HG02763 (cell line): Measurements from ENCODE around the gene KRT86.
"Not testable (repeated sequence)": the region's sequence is repeated elsewhere in the genome, so short reads cannot be mapped to it uniquely, and the experiment has no call there.

Experiments
- ATAC-seq: cut with Tn5 transposase; IDR thresholded peaks from one replicate; pipeline ENCODE4 v1.9.1; 2021; ENCODE audit warnings: mild to moderate bottlenecking, moderate library complexity; ENCODE audit not compliant: unreplicated experiment

The KRT86 gene

GRCh38 chr12:52312086-52312485 lies 37.6 kb downstream of the KRT86 start:
- ATAC-seq, result no peak

DNA sequence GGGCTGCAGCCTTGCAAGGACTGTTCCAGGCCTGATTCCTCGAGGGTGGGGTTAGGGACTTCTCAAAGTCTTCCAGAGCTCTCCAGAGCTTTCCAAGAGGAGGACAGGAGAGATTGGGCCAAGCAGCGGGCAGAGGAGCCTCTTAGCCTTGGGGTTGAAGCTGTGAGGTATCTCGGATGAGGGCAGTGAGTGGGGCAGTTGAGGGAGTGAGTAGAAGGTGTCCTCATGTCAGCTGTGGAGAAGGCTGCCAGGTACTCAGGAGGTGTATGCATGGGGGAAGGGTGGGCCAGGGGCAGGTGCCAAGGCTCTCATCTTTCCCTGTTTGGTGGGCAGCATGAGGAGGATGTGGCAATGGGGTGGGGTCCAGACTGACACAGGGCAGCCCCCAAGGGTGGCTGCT lies 39.0 kb downstream of the KRT86 start:
- no peak for ATAC-seq

- ATAC-seq, result no peak
These were observed 39.5 kb downstream of the KRT86 start for GRCh38 chr12:52313926-52314325.

GRCh38 chr12:52314511-52314910 lies 40.1 kb downstream of the KRT86 start:
- ATAC-seq, result no peak

GRCh38 chr12:52315721-52316120 lies 41.3 kb downstream of the KRT86 start:
- ATAC-seq, result not testable (repeated sequence)

DNA sequence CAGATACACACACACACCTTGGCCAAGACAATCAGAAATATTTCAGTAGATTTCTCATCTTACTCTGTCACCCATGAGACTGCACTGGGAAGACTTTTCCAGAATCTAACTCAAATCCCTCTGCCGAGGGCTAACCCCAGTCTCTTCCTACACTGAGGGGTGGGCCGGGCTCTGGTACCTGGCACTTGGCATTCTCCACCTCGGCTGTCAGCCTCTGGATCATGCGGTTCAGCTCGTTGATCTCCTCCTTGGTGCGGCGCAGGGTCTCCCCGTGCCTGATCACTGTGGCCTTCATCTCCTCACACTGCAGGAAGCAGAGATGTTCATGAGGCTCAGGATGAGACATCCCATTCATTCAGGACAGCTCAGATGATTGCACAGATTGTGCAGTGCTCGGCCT lies 41.8 kb downstream of the KRT86 start:
- no peak for ATAC-seq

DNA sequence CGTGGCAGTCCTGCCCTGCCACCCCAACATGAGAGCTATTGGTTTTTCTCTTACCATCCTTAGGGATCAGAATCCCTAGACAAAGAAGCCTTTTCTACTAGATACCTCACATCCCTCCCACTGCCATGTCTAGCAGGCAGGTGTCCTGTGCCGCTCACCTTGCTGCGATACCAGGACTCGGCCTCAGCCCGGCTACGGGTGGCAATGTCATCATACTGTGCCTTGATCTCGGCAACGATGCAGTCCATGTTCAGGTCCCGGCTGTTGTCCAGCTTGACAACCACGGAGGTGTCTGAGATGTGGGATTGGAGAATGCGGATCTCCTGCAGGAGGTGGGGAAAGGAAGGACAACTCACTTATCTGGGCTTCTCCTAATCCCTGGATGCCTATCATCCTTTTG lies 42.3 kb downstream of the KRT86 start:
- no peak for ATAC-seq

DNA sequence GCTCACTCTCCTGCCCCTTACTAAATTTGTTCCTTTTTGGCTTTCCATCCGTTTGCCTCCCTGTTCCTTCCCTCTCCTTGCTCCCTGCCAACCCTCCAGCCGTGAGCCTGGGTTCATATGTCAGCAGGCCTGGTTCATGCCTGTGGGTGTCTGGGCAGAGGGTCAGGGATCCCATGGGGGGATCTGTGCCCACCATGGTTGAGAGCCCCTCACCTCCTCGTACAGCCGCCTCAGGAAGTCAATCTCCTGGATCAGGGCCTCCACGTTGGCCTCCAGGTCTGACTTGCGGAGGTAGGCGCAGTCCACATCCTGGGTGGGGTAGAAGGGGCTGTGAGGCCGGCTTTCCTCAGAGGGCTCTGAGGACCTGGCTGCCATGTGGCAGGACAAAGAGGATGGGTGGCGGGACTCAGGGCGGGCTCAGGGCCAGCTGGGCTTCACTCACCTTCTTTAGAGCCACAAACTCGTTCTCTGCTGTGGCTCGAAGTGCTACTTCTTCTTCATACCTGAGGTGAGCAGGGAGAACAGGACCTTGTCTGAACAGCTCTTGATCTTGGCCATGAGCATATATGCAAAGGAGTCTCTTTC lies 43.1 kb downstream of the KRT86 start:
- no peak for ATAC-seq

DNA sequence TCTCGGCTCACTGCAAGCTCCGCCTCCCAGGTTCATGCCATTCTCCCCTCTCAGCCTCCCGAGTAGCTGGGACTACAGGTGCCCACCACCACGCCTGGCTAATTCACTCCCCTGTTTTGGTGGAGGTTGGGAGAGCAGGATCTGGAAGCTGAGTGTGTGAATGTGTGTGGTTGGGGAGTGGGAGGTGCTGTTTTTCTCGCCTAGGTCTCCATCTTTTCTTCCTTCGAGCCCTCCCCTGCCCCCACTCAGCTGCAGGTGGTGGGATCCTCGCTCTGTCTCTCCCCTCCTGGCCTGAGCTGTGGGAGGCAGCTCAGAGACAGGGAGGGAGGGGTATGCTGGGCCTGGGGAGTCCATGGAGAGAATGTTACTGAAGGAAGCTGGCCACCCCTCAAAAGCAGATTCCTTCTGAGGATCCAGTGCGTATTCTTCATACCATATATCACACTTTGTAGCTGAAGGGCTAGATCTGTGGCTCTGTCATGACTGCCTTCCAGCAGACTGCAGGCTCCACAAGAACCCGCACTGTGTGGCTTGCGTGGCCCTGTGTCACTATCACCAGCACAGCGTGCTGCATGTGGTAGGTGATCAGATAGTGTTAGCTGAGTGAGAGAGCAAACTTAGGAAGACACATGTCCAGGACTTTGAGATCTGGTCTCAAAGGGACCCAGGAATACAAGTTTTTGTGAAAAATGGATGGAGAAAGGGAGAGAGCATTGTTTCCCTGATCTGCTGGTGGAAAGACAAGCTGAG lies 44.0 kb downstream of the KRT86 start:
- ATAC-seq, result no peak

- no peak for ATAC-seq
These were observed 44.7 kb downstream of the KRT86 start for GRCh38 chr12:52319097-52319496.

DNA sequence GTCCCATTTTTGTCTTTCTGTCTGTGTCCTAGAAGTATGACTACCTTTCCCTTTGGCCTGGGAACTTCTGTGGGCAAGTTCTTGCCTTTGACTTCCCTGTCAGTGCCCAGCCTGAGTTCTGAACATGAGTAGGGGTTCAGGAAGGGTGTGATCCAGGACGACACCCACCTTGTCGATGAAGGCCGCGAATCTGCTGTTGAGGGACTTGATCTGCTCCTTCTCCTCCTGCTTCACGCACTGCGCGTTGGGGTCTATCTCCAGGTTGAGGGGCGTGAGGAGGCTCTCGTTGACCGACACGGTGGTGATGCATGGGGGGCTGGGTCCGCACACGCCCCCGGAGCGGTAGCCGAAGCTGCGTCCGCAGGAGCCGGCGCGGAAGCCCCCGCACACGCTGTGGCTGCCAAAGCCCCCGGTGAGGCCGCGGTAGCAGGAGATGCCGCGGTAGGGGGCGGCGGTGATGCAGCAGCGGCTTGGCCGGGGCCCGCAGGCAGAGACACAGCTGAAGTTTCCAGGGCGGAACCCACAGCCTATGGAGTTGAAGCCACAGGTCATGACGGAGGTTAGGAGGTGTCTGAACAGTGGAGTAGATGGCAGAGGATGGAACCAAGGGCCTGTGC lies 46.4 kb downstream of the KRT86 start, which contains the start of gene KRT83:
KRT83 (minus strand) TSS at position 615 of the 617 bp plus-strand sequence; CDS start at position 552, 63 bp downstream.
- ATAC-seq, result no peak

- no peak for ATAC-seq
These were observed 47.0 kb downstream of the KRT86 start for GRCh38 chr12:52321418-52321817.

DNA sequence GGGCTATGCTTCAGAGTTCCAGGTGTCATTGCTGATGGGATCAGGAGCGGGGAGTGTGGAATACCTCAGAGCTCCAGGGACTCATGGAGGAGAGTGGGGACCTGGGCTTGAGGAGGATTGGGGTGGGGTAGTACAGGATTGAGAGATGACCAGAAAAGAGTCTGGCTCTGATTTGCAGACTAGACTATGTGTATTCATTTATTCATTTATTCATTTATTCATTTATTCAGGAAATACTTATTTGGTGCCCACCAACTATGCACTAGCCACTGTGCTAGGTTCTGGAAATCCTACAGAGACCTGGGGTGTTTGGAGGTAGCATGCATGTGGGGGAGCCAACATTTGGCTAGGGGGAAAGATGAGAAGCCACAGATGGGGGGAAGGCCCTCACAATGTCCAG lies 47.6 kb downstream of the KRT86 start:
- ATAC-seq, result no peak

DNA sequence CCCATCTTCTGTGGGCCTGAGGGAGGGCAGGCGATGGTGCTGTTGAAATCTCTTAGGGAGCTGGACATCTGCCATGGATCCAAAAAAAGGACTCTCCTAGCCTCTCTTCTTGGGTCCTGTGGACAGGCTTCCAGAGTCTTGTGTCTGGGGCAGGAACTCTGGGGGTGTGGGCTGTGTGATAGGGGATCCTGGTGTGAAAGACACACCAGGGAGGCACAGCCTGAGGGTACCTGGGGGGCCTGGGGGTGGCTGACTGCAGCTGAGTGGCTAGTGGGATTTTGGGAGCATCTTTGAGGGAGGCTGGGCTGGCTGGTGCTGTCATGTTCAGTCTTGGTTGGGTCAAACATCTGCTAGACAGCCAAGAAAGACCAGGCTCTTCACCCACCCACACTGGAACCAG lies 48.6 kb downstream of the KRT86 start:
- no peak for ATAC-seq

DNA sequence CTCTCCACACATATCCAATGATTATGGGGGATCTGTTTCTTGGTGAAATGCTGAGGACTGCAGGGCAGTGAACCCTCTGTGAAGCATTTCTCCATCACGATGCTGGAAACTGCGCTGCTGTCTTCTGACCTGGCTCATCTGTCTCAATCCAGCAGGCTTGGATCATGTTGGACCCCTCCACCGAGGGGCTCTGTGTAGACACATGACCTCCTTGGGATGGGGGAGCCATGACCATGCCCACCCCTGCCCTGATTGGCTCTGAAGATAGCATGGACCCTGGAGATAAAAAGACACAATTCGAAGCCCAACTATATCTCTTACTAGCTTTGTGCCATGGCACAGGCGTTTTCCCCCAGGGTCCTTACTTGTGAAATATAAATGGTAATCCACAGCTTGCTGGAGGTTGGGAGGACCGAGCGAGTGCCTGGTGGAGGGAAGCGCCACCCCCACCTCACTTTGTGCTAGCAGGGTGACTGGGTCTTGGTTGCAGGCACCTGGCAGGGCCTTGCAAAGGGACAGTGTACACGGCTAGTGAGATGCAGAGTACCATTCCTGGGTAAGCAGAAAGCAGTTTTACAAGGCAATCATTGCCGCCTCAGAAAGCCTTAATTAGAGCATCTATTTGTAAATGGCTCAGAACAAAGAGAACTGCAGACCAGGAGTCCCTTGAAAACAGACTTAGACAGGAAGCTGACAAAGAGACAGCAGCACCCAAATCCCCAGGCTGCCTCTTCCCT lies 49.1 kb downstream of the KRT86 start:
- ATAC-seq, result no peak

- no peak for ATAC-seq
These were observed 49.7 kb downstream of the KRT86 start for GRCh38 chr12:52324153-52324444.

DNA sequence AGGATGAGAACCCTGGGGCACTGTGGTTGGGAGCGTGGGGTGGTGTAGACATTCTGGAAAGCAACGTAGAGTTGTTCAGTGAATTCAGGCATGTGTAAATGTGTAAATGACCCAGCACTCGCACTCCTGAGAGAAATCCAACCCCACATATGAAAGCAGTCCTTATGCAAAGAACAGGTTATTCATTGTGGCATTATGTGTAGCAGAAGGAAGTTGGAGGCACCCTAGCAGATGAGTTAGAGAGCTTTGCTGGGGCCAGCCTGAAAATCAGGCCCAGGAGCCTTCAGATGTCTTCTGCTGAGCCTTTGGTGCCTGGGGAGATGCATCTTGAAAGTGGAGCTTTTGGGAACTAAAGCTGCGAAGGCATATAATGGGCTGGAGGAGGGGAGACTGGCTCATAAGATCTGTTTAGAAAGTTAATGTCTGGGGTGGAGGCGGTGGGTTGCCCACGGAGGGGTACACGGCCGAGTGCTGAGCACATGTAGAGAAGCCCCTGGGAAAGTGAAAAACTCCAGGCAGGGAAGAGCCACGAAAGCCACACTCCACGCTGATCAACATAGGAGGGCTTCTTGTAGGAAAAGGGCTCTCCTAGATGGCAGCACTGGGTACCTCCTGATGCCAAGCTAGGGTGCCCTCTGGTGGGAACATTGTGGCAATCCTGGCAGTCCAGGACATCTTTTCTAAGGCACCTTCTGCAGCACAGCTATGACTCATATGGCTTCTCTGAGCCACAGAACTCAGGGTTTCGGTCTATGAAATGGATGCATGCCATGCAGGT lies 52.8 kb downstream of the KRT86 start:
- ATAC-seq, result peak; percentile 83

DNA sequence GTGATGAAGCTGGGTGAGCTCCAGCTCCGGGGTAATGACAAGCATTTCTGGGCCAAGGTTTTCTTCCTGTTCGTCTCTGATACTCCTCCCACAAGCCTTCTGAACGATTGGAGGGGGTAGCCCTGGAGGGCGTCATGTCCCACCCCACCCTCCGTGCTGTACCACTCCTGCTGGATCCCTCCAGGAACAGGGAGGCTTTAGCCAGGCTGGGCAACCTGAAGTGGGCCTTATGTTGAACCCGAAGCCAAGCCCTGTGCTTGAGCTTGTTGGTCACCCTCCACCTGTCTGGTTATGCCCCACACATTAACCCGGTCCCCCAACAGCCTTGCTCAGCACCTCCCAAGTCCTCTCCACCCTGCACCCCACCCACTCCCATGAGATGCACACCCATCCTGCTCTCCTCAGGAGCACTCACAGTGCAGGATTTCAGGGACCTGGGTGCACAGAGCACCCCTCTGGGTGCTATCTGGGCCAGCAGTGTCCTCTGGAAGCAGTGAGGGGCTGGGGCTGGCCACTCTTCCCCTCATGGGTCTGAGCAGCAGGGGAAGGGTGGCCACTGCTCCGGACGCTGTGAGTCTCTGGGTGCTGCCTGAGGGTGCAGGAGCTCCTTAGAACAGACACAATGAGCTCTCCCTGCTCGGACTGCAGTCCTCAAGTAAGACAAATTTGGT lies 53.5 kb downstream of the KRT86 start:
- ATAC-seq, result no peak

DNA sequence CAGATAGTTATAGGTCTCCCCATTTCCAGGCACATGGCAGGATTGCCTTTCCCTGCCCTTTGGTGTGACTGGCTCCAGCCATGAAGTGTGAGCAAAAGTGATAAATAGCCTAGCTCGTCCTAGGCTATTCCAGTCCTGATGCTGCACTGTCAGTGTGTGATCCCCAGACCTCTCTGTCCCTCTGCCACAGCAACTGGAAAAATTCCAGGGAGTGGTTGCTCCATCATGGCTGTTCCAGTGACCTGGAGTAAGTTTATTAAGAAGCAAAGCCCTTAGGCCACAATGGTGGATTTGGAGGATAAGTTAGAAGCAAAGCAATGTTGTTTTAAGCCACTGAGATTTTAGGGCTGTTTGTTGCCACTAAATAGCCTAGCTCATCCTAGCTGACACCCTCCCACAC lies 56.6 kb downstream of the KRT86 start:
- no peak for ATAC-seq

DNA sequence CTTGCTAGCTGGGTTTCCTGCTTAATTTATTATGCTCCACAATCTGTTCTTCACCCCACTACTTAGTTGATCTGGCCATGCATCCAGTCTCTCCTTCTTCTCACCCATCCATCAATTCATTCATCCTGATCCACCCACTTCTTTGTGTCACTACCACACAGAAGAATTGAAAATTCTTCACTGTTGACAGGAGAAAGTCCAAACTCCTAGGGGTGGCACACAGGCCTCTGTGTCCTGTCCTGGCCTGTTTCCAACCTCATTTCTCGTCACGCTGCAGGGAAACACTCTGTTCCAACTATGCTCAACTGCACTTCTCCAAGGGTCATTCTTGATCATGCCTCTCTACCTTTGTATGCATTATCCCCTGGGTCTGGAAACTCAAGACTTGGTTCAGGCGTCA lies 57.4 kb downstream of the KRT86 start:
- ATAC-seq, result no peak
